Upper lobe of left lung (tissue), 6 donors: ENCODE results near the gene CDHR5. TPM values are rescaled to one million over a fixed set of nuclear protein-coding genes. Genes with fewer than 3 reads are reported as not detected.

ENCODE experiments used
- ATAC-seq, 2 donors: fragments of 200-7000 bp; cut with Tn5 transposase; one replicate each; pipeline ENCODE4 v1.9.1; 2022; ENCODE audit warnings: mild to moderate bottlenecking in 2 of 2, moderate library complexity in 2 of 2; ENCODE audit not compliant: low FRiP score in 2 of 2
- DNase-seq, 2 donors: peaks; one replicate each; pipeline ENCODE4 v3.0.0-alpha.2; 2019 to 2020
- H3K27ac ChIP-seq, 4 donors: fragments of 200-600 bp; sonication (generic); one replicate each; pipeline ENCODE4 v1.5.1; 2016 to 2019
- H3K27me3 ChIP-seq, 4 donors: fragments of 200-600 bp; sonication (generic); one replicate each; pipeline ENCODE4 v1.5.1; 2017 to 2019
- H3K36me3 ChIP-seq, 4 donors: fragments of 200-600 bp; sonication (generic); one replicate each; pipeline ENCODE4 v1.5.1; 2016 to 2019
- H3K4me1 ChIP-seq, 4 donors: fragments of 200-600 bp; sonication (generic); one replicate each; pipeline ENCODE4 v1.5.1; 2018 to 2019
- H3K4me3 ChIP-seq, 4 donors: fragments of 200-600 bp; sonication (generic); one replicate each; pipeline ENCODE4 v1.5.1; 2017 to 2019; ENCODE audit warnings: mild to moderate bottlenecking in 2 of 4, moderate library complexity in 1 of 4
- H3K9me3 ChIP-seq, 4 donors: fragments of 200-600 bp; sonication (generic); one replicate each; pipeline ENCODE4 v1.5.1; 2018 to 2019
- CTCF ChIP-seq, 6 experiments: fragments of 450-650 bp in 4 of 6; fragments of 200-600 bp in 2 of 6; sonication (generic) in 2 of 6; IDR thresholded peaks; one replicate each; pipeline ENCODE4 v1.5.1; 2016 to 2019; ENCODE audit warnings: antibody characterized with exemption in 6 of 6
- EP300 ChIP-seq, 4 donors: sonication (generic); formaldehyde crosslinking; IDR thresholded peaks; one replicate each; pipeline ENCODE4 v1.5.1; 2017; ENCODE audit warnings: antibody characterized with exemption in 4 of 4, control low read depth in 2 of 4
- POLR2A ChIP-seq, 4 donors: fragments of 450-650 bp; IDR thresholded peaks; one replicate each; pipeline ENCODE4 v1.5.1; 2016 to 2017; ENCODE audit warnings: antibody characterized with exemption in 4 of 4, mild to moderate bottlenecking in 2 of 4
- POLR2AphosphoS5 ChIP-seq, 2 donors: sonication (generic); formaldehyde crosslinking; IDR thresholded peaks; one replicate each; pipeline ENCODE4 v1.5.1; 2017; ENCODE audit warnings: antibody characterized with exemption in 2 of 2
- WGBS, 2 donors: methylation state at CpG; one replicate each; pipeline ENCODE4 v1.1.5; 2017 to 2018; 5-methylcytosine and 5-hydroxymethylcytosine counted together
- total RNA-seq, 6 donors: library from RNA; depleted of rRNA in 4 of 6; stranded (reverse); fragments of >200 nt in 4 of 6; gene quantifications; one replicate each; pipeline versions ENCODE4 v1.1.0 to v1.2.1, GENCODE V29; 2016 to 2021
- donor health status: DM: no; HTN: no; CAD: no; lungs with moderate emphysema.
- donor health status: DM: no; HTN: yes; CAD: no; lungs with severe emphysema.

The CDHR5 gene
- total RNA-seq, 6 donors from 2014 or later = 0.40 TPM; not detected in 5

GRCh38 chr11:665062-665703 is 40.4 kb upstream of the CDHR5 start:
- WGBS, 2 donors = 85 to 89% methylated on average over 10 to 13 of the region's 15 CpGs
- DNase-seq = no peak
- no peak for ATAC-seq
- no peaks in the 10 kb centered on the region for H3K4me1 ChIP-seq
- H3K9me3 ChIP-seq = no peaks in the 10 kb centered on the region
- H3K4me3 ChIP-seq = no peak overlapping the region
- H3K27me3 ChIP-seq = no peaks in the 10 kb centered on the region
- no peak for TF ChIP-seq POLR2AphosphoS5 (IDR thresholded peaks at IDR 0.05)
- TF ChIP-seq POLR2A (IDR thresholded peaks at IDR 0.05) = no peak
- TF ChIP-seq CTCF (IDR thresholded peaks at IDR 0.05) = no peak
- H3K36me3 ChIP-seq = peaks cover 0 to 28% (median 14%) of the 10 kb centered on the region in 4 donors
- no peak overlapping the region for H3K27ac ChIP-seq

GRCh38 chr11:662689-663274 is 38.0 kb upstream of the CDHR5 start:
- Histone ChIP-seq H3K27ac (no peak overlapping the region), H3K9me3 (no peaks in the 10 kb centered on the region), H3K4me1 (no peaks in the 10 kb centered on the region), H3K4me3 (no peak overlapping the region), H3K36me3 (peaks cover 0 to 48% (median 27%) of the 10 kb centered on the region in 4 donors), H3K27me3 (no peaks in the 10 kb centered on the region)
- ATAC-seq (peak; percentile 81 to 84), DNase-seq (peak in 1 of 2 donors; percentile 58)
- 53 to 63% methylated on average over 15 of the region's 15 CpGs for WGBS, 2 donors
- TF ChIP-seq CTCF (IDR thresholded peaks at IDR 0.05) = peak; percentile 55 to 87 (median 76)
- TF ChIP-seq POLR2AphosphoS5 (IDR thresholded peaks at IDR 0.05) = no peak
- no peak for TF ChIP-seq POLR2A (IDR thresholded peaks at IDR 0.05)
- no peak for TF ChIP-seq EP300 (IDR thresholded peaks at IDR 0.05)

- TF ChIP-seq CTCF (IDR thresholded peaks at IDR 0.05) (no peak), POLR2AphosphoS5 (IDR thresholded peaks at IDR 0.05) (no peak), EP300 (IDR thresholded peaks at IDR 0.05) (no peak), POLR2A (IDR thresholded peaks at IDR 0.05) (no peak)
- 89 to 97% methylated on average over 10 to 19 of the region's 19 CpGs for WGBS, 2 donors
- H3K9me3 ChIP-seq = no peaks in the 10 kb centered on the region
- H3K36me3 ChIP-seq = peaks cover 0 to 52% (median 24%) of the 10 kb centered on the region in 4 donors
- no peak for ATAC-seq
- H3K4me1 ChIP-seq = no peaks in the 10 kb centered on the region
- no peak overlapping the region for H3K27ac ChIP-seq
- no peak for DNase-seq
- H3K4me3 ChIP-seq = no peak overlapping the region
- H3K27me3 ChIP-seq = no peaks in the 10 kb centered on the region
These were observed 36.1 kb upstream of the CDHR5 start for GRCh38 chr11:660681-661444.

GRCh38 chr11:660281-660680 is 35.5 kb upstream of the CDHR5 start:
- DNase-seq (no peak), ATAC-seq (no peak)
- peaks cover 0 to 2% (median 0%) of the 10 kb centered on the region in 4 donors for H3K4me1 ChIP-seq
- no peaks in the 10 kb centered on the region for H3K27me3 ChIP-seq
- no peak overlapping the region for H3K4me3 ChIP-seq
- H3K9me3 ChIP-seq = no peaks in the 10 kb centered on the region
- TF ChIP-seq POLR2A (IDR thresholded peaks at IDR 0.05) = no peak
- peaks cover 0 to 46% (median 22%) of the 10 kb centered on the region in 4 donors for H3K36me3 ChIP-seq
- no peak overlapping the region for H3K27ac ChIP-seq
- 85 to 93% methylated on average over 12 to 16 of the region's 19 CpGs for whole genome bisulfite sequencing, 2 donors

- 90 to 93% methylated on average over 13 to 15 of the region's 16 CpGs for WGBS, 2 donors
- DNase-seq (no peak), ATAC-seq (no peak)
- no peak overlapping the region for H3K4me3 ChIP-seq
- H3K9me3 ChIP-seq = no peaks in the 10 kb centered on the region
- no peak overlapping the region for H3K27ac ChIP-seq
- peaks cover 0 to 5% (median 0%) of the 10 kb centered on the region in 4 donors for H3K4me1 ChIP-seq
- TF ChIP-seq EP300 (IDR thresholded peaks at IDR 0.05) (no peak), POLR2AphosphoS5 (IDR thresholded peaks at IDR 0.05) (no peak), POLR2A (IDR thresholded peaks at IDR 0.05) (no peak), CTCF (IDR thresholded peaks at IDR 0.05) (no peak)
- H3K27me3 ChIP-seq = no peaks in the 10 kb centered on the region
- H3K36me3 ChIP-seq = peaks cover 0 to 46% (median 22%) of the 10 kb centered on the region in 4 donors
These were observed 34.9 kb upstream of the CDHR5 start for GRCh38 chr11:659532-660085.
